Progenitor cell of endocrine pancreas (in vitro differentiated cells): Measurements from ENCODE around the gene CXorf38. TPM values are rescaled to one million over a fixed set of nuclear protein-coding genes. Genes with fewer than 3 reads are reported as not detected.

Experiments used
- DNase-seq: peaks from one replicate; pipeline ENCODE4 v3.0.0; 2021; ENCODE audit warnings: low spot score; ENCODE audit not compliant: unreplicated experiment
- H3K27ac Mint-ChIP-seq: 2 replicates; pipeline ENCODE4 v1.8.0; 2021; ENCODE audit warnings: mild to moderate bottlenecking, moderate library complexity, mixed read lengths
- H3K27me3 Mint-ChIP-seq: 2 replicates; pipeline ENCODE4 v1.8.0; 2021; ENCODE audit warnings: mixed read lengths
- H3K36me3 Mint-ChIP-seq: 2 replicates; pipeline ENCODE4 v1.8.0; 2022; ENCODE audit warnings: mixed read lengths; ENCODE audit not compliant: insufficient read depth
- H3K4me1 Mint-ChIP-seq: 2 replicates; pipeline ENCODE4 v1.8.0; 2021; ENCODE audit warnings: low read depth, mixed read lengths
- H3K4me3 Mint-ChIP-seq: 2 replicates; pipeline ENCODE4 v1.8.0; 2021; ENCODE audit warnings: low read depth, mild to moderate bottlenecking, moderate library complexity, mixed read lengths
- H3K9me3 Mint-ChIP-seq: 2 replicates; pipeline ENCODE4 v1.8.0; 2021; ENCODE audit warnings: low read depth, mixed read lengths
- total RNA-seq: library from RNA; stranded (reverse); gene quantifications from 2 replicates; pipeline ENCODE4 v1.2.1, GENCODE V29; 2021
- TF ChIP-seq, protein P1 (sequence below): fragments of 200-600 bp; sonication (generic); IDR thresholded peaks from one replicate; pipeline ENCODE4 v1.5.0; 2021; ENCODE audit warnings: antibody characterized with exemption, mild to moderate bottlenecking; ENCODE audit not compliant: unreplicated experiment

The CXorf38 gene
- total RNA-seq, 1 donor from 2014 or later = 7.9 TPM

DNA sequence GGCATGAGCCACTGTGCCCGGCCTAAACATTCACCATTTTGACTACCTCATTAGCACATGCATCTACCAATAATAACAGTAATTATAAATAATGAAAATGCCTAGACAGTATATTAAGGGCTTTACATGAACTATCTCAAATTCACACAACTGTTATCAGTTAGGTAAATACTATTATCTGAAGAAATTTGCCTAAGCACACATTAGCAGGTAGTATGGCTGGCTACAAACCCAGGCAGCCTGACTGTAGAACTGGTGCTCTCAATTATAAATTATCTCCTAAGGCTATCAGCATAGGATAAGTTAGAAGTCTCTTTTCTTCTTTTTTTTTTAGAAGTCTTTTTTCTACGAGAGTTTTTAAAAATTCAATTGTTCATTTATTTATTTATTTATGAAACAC lies 14.1 kb upstream of the CXorf38 start:
- Mint-ChIP-seq H3K9me3 (peaks cover 4% of the 10 kb centered on the region), H3K4me3 (no peak overlapping the region), H3K4me1 (no peaks in the 10 kb centered on the region), H3K27ac (no peak overlapping the region), H3K36me3 (peaks cover 7% of the 10 kb centered on the region), H3K27me3 (no peaks in the 10 kb centered on the region)
- TF ChIP-seq, protein P1, sequence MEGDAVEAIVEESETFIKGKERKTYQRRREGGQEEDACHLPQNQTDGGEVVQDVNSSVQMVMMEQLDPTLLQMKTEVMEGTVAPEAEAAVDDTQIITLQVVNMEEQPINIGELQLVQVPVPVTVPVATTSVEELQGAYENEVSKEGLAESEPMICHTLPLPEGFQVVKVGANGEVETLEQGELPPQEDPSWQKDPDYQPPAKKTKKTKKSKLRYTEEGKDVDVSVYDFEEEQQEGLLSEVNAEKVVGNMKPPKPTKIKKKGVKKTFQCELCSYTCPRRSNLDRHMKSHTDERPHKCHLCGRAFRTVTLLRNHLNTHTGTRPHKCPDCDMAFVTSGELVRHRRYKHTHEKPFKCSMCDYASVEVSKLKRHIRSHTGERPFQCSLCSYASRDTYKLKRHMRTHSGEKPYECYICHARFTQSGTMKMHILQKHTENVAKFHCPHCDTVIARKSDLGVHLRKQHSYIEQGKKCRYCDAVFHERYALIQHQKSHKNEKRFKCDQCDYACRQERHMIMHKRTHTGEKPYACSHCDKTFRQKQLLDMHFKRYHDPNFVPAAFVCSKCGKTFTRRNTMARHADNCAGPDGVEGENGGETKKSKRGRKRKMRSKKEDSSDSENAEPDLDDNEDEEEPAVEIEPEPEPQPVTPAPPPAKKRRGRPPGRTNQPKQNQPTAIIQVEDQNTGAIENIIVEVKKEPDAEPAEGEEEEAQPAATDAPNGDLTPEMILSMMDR = no peak
- DNase-seq = no peak

DNA sequence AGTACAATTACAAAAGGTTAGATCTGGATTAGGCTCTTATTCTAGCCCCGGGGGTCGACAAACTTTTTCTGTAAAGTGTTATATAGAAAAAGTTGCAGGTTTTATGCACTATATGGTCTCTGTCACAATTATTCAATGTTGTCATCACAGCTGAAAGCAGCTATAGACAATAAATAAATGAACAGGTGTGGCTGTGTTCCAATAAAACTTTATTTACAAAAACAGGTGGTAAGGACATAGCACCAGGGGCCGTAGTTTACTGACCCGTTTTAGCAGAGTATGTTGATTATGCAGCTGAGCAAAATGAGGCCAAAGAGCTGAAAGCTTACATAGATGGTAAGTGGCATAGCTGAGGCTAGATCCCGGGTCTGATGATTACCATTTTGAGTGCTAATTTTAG lies 13.0 kb upstream of the CXorf38 start:
- Mint-ChIP-seq H3K4me1 (no peaks in the 10 kb centered on the region), H3K36me3 (peaks cover 7% of the 10 kb centered on the region), H3K27ac (no peak overlapping the region), H3K4me3 (no peak overlapping the region), H3K9me3 (peaks cover 5% of the 10 kb centered on the region), H3K27me3 (no peaks in the 10 kb centered on the region)
- TF ChIP-seq, protein P1 = no peak
- no peak for DNase-seq

DNA sequence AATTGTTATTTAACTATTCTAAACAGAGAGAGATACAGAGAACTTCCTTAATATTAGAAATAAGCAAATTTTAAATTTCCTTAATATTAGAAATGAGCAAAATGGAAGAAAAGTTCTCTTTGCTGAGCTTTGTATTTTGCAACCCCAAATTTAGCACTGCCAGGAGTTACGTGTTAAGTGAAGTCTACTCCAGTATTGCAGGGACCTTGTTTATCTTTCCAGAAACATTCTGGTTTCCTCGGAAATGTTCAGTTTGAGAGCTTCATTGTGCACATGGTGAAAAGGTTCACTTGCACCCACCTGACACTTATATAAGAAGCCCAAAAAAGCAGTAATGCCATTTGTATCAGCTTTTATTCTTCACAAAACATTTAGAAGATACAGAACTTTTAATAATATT lies 6.2 kb upstream of the CXorf38 start:
- H3K36me3 Mint-ChIP-seq = peaks cover 4% of the 10 kb centered on the region
- H3K9me3 Mint-ChIP-seq = peaks cover 3% of the 10 kb centered on the region
- no peak for DNase-seq
- no peaks in the 10 kb centered on the region for H3K27me3 Mint-ChIP-seq
- H3K4me1 Mint-ChIP-seq = no peaks in the 10 kb centered on the region
- TF ChIP-seq, protein P1 = no peak
- H3K27ac Mint-ChIP-seq = no peak overlapping the region
- no peak overlapping the region for H3K4me3 Mint-ChIP-seq

DNA sequence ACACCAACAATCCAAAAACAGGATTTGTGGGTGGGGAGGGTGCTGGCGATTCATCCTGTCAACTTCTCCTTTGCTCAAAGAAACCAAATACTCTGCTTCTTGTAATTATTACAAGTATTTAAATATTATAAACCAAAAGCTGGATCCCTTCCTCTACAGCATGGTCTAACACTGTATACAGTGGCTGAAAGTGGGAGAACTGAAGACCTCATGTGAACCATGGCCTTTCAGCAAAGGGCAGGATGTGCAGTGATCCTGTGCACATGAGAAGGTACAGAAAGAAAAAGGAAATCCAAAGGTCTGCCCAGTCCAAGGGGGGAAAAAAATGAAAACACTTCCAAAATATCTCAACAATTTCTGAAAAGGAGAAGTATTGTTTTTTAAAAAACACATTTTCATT lies 5.3 kb upstream of the CXorf38 start:
- Mint-ChIP-seq H3K36me3 (peaks cover 4% of the 10 kb centered on the region), H3K4me3 (no peak overlapping the region), H3K9me3 (peaks cover 3% of the 10 kb centered on the region), H3K4me1 (no peaks in the 10 kb centered on the region), H3K27me3 (no peaks in the 10 kb centered on the region), H3K27ac (no peak overlapping the region)
- no peak for DNase-seq
- TF ChIP-seq, protein P1 = no peak

DNA sequence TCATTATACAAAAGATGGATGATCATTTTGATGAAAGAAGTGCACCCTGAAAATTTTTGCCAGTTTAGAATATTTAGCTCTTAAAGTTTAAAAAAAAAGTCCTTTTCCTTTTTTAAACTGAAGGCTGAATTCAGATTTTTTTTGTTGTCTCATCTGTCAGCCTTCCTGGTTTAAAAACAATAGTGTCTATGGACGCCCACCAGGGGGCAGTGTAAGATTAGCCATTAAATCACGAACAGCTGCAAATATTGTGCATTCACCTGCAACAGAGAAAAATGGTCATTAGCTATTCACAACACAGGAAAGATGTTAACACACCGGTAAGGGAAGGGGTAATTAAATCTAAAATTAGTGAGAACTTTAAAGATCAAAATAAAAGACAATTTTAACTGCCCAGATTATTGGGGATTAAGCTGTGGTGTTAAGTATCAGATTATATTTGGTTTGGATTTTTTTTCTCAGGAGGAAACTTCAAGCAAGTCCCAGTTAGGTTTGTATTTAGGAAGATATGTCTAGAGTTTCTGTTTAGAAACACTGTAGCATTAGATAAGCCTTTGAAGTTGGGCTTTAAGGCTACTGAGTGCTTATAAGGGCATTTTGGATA lies 4.4 kb upstream of the CXorf38 start:
- Mint-ChIP-seq H3K9me3 (peaks cover 3% of the 10 kb centered on the region), H3K27me3 (no peaks in the 10 kb centered on the region), H3K36me3 (peaks cover 4% of the 10 kb centered on the region), H3K27ac (no peak overlapping the region), H3K4me3 (no peak overlapping the region), H3K4me1 (peaks cover 1% of the 10 kb centered on the region)
- DNase-seq = peak; percentile 38
- TF ChIP-seq, protein P1 = peak; percentile 79
